HG02763 (cell line): Measurements from ENCODE around the gene USP22.
"Not testable (repeated sequence)": the region's sequence is repeated elsewhere in the genome, so short reads cannot be mapped to it uniquely, and the experiment has no call there.

Experiments used
- ATAC-seq: cut with Tn5 transposase; IDR thresholded peaks from one replicate; pipeline ENCODE4 v1.9.1; 2021; ENCODE audit warnings: mild to moderate bottlenecking, moderate library complexity; ENCODE audit not compliant: unreplicated experiment

USP22 gene

DNA sequence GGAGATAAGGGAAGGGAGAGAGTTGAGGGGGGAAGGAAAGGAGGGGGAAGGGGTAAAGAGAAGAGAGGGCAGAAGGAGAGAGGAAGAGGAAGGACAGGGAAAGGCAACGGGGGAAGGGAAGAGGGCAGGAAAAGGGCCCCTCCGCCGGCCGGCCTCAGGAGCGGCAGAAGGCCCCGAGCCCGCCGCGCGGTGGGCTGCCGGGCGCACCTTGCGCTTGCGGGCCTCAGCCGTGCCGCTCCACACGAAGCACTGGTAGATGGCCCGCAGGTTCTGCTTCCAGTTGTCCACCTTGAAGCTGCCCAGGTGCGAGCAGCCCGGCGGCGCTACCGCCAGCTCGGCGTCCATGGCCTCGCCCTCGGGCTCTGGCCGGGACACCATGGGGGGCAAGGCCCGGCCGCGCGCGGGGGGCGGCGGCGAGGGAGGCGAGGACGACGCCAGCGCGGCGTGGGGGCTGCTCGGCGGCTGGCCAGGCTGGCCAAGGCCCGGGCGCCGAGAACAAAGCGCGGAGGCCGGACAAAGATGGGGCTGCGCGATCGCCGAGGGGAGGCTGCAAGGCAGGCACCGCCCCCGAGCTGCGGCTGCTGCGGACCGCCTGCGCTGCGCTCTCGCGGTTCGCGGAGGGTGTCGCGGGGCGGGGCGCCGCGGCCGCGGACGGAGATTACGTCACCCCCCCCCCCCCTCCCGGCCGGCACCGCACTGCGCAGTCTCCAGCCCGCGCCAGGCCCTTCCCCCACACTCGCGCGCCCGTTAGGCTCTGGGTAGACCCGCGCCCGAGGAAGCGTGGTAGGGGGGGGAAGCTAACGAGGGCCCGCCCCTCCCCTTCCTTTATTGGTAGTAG lies at the start of gene USP22:
TSS of gene USP22 (minus strand) at position 554 of the 838 bp plus-strand sequence. CDS start at position 378, 176 bp downstream.
- ATAC-seq = peak; percentile 58

DNA sequence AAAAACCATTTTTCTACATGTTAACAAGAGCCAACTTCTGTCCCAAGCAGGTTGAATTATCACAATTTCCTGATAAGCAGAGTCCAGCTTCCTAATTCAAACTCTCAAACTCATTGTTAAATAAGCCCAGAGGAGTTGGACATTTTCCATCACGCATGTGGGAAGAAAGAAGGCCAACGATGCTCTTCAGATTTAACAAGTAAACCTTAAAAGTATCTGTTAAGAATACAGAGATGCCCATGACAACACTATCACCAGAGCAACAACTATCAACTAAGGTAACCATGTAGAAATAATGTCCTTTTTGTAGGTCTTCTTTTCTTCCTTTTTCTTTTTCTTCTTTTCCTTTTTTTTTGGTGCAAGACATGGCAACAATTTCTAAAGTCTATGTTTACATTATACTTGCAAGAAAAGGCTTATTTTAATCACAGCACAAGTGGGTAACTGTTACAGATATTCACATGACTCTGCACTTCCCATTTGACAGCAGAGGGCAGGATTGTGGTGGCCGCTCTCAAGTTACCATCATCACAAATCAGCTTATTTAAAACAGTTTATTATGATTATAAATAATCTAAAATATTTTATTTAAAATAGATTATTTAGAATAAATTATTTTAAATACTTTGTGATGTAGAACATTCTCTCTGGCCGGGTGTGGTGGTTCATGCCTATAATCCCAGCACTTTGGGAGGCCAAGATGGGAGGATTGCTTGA lies 48.2 kb upstream of the USP22 start:
- no peak for ATAC-seq

DNA sequence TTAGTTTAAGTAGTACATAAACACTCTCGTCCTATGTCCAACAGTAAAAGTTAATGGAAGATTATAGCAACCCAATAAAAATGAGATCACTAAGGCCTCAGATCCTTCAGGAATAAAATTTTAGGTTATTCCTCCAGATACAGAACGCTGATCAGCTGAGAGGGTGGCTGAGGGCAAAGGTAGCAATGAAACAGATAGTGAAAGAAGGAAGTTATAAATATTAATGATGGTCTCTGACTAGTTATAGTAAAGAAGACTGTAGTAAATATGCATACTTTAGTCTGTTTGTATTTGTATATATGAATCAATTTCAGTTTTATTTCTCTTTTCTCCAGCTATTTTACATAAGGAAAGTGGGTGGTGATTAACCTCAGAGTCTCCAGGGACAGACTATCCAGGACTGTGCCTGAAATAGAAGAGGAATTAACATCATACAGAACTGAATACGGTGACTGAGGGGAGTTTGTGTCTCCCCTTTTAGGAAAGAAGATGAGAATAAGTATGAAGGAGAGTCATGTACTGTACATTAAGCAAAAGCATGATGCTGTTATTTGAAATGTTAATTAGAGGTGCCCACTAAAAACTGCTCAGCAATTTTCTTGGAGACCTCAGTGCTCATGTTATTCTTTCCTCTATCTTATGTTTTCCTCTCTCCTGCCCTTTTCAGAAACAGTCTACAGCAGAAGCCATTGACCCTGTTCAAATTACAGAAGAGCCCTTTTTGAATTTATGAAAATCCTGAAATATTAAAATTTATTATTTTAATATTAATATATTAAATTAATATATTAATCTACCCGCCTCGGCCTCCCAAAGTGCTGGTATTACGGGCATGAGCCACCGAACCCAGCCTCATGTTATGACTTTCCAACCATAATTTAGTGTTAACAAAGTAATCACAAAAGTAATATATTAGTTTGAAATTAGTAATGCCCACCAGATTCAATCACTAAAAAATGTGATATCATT lies 47.4 kb upstream of the USP22 start:
- ATAC-seq = no peak

DNA sequence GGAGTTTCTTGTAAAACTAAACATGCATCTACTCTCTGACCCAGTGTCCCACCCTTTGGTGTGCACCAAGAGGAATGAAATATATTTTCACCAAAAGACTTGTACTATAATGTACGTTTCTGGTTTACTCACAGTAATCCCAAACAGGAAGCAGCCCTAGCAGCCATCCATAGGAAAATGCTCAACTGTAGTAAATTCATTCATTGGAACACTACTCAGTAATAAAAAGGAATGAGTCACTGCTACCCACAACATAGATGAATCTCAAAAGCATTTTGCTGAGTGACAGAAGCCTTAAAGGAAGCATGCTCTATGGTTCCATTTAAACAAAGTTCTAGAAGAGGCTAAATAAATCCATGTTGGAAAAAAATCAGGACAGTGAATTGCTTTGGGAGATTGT lies 46.3 kb upstream of the USP22 start:
- ATAC-seq = no peak

DNA sequence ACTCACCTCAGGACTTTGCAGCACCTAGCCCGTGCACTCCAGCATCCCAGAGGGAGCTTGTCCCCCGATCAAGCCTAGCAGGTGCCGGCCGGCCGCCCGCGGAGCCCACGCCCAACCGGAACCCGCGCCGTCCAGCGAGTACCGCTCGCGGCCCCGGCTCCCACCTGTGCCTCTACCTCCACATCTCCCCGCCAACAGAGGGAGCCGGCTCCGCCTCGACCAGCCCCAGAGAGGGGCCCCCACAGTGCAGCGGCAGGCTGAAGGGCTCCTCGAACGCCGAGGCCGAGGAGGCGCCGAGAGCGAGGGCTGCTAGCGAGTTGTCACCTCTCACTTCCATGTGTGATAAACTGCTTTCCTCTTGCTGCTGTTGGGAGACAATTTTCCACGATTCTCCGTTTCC lies 42.9 kb upstream of the USP22 start:
- ATAC-seq = no peak

DNA sequence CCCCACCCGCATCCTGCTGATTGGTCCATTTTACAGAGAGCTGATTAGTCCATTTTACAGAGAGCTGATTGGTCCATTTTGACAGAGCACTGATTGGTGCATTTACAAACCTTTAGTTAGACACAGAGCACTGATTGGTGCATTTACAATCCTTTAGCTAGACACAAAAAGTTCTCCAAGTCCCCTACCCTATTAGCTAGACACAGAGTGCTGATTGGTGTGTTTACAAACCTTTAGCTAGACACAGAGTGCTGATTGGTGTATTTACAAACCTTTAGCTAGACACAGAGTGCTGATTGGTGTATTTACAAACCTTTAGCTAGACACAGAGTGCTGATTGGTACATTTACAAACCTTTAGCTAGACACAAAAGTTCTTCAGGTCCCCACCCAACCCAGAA lies 42.5 kb upstream of the USP22 start:
- not testable (repeated sequence) for ATAC-seq

DNA sequence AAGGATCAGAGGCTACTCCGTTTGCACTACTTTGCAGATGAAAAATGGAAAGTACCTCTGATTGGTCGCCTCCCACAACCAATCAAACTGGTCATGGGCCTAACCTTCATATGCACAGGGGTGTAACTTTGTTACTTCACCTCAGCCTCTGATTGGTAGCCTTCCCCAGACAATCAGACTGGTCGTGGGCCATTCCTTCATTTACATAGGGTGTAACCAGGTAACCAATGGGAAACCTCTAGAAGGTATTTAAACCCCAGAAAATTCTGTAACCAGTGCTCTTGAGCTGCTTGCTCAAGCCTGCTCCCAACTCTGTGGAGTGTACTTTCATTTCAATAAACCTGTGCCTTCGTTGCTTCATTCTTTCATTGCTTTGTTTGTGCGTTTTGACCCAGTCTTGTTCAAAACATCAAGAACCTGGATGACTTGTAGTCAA lies 39.2 kb upstream of the USP22 start:
- ATAC-seq = no peak

DNA sequence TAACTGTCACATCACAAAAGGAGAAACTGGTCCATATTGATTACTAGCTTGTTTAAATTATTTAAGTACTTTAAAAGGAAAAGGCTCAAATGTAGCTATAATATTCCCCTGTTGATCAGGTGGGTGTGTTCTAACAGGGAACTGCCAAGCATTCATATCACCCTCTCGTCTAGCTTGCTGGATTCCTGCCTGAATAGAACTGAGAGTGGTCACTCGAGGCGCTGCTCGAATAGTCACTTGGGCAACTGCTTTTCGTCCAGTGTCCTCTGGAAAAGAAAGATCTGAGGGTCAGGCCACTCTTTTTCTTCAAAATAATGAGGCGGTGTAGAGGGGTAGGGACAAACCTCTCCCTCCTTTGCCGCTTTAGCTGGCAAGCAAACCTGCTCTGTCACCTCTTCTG lies 36.4 kb upstream of the USP22 start:
- ATAC-seq = no peak

DNA sequence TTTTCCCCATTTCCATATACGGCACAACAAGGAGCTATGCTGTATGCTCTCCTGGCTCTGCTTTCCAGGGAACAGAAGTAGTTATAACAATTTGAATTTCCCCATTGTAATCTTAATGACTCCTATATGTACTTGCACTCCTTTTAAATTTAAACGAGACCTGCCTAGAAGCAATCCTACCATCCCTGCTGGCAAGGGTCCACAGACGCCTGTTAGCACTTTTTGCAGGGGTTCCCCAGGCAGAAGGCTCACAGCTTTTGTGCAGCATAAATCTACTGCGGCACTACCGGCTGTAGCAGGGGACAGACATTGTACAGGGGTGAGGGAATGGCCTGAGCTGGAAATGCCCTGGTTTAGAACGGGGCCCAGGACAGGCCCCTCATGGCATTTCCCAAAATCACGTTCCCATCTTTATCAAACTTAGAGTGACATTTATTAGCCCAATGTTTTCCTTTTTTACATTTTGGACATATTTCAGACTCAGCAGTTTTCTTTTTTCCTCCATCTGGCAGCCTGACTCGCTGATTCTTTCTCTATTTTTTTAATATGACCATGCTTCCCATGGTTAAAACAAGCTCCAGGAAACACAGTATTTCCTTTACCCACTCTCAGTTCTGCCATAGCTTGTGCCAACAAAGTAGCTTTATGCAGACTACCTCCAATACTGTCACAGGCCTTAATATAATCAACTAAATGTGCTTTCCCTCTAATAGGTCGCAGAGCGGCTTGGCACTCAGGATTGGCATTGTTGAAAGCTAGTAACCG lies 35.4 kb upstream of the USP22 start:
- ATAC-seq = no peak

DNA sequence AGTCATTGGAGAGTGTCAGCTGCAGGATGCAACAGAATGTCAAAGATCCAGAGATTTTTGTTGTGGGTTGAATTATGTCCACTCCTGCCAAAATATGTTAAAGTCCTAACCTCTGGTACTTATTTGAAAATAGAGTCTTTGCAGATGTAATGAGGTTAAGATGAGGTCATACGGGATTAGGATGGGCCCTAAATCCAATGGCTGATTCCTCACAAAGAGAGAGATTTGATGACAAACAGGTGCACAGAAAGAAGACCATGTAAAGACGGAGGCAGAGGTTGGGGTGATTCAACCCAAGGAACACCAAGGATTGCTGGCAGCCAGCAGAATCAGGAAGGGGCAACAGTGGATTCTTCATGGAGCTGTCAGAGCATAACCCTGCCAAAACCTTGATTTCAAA lies 34.5 kb upstream of the USP22 start:
- no peak for ATAC-seq

DNA sequence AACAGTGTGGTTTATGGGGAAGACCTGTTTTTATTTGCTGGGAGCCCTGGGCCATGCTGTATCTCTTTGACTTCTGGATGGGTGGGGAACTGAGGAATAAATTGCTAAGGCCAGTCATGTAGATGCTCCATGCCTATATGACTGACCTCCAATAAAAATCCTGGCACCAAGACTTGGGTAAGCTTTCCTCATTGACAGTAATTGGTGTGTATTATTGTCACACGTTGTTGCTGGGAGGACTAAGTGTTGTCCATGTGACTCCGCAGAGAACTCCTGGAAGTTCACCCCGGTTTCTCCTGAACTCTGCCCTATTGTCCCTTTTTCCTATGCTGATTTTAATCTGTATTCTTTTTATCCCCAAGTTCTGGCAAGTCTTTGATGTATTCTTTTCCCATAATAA lies 33.4 kb upstream of the USP22 start:
- no peak for ATAC-seq

DNA sequence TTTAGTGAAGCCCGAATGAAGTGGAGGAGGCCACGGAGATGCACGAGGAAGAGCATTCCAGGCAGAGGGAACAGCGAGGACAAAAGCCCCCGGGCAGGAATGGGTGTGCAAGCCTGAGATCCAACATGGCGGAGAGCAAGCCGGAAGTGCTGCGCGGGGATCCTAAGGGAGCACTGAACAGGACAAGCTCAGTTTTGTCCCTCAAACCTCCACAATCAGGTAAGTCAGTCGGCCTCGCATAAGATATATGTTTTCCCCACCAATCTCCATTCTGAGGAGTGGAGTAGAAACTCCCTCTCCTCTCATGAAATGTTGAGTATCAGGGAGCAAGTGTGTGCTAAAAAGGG lies 32.9 kb upstream of the USP22 start:
- no peak for ATAC-seq

DNA sequence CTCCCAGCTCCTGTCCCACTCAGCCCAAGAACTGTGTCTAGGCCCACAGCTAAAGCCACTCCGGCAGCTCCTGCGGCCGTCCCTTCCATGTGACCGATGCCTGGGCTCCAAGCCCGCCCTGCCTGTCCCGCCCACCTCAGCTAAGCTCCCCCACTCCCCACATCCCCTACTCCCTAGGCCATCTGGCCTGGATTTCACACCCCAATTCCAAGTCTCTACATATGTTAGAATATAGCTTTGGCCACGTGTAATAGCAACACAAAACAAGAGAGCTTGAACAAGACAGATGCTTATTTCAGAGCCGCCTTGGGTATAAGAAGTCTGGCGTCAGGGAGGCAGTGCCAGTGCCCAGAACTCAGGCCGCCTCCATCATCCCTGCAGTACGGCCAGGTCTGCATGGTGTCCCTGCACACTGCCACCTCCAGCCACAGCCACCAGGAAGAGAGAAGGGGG lies 30.0 kb upstream of the USP22 start:
- ATAC-seq = no peak

DNA sequence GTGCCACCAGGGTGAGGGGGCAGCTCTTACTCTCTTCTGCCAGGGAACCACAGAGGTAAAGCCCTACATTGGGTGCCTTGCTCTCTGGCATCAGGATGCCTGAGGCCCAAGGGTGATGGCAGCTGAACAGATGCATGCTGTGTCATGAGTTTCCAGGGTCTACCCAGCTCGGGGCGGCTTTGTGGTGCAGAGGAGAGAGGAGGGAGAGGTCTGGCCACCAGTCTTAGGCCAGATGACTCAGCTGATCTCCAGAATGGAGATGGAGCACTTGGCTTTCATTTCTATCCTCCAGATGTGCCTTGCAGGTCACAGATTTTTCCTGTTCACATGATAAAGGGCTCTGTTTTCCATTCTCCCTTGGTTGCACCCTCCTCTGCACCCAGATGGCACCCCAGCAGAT lies 23.6 kb upstream of the USP22 start:
- ATAC-seq = no peak

DNA sequence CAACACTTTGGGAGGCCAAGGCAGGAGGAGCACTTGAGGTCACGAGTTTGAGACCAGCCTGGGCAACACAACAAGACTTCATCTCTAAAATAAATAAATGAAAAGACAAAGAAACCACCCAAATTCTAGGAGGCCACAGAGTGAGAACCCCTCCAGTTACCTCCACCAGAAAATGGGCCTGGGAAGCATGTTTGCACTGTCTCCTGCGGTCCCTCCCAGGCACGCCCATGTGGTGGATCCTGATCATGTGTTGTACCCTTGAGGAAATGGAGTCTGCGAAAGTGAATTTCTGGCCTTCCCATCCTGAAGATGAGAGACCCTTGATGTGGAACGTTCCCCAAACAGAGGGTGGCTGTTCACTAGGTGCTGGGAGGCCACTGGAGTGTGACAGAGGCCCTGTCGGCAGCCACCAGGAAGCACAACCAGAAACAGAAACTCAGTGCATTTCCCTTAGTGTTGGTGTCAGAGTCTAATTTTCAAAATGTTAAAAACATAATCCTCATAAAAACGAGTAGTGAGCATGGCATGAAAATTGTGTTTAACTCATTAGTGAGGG lies 19.2 kb upstream of the USP22 start:
- peak; percentile 63 for ATAC-seq

DNA sequence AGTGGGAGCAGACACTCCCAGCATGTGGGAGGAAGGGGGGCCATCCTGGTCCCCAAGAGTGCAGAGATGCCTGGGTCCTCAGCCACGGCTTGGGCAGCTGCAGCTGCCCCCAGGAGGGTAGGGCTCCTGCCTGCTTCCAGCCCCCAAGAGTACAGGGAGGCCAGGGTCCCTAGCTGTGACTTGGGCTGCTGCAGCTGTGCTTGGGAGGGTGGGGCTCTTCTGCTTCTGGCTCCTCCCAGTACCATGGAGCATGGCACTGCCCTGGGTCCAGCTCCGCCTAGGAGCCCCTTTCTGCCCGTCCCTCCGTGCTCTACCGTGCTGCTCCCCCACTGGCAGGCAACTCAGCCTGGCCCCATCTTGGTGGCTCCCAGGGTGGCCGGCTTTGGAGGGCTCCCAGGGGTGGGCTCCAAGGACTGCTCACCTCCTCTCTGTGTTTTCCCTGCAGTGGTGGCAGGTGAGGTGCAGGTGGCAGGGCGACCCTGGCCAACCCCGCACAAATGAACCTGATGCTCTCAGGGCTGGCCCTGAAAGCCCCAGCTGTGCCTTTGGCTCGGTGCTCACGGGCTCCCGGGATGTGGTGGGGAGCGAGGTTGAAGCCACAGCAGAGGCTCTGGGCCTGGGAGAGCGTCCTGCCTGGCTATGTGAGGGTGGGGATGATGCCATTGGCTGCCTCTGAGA lies 18.5 kb upstream of the USP22 start:
- no peak for ATAC-seq

DNA sequence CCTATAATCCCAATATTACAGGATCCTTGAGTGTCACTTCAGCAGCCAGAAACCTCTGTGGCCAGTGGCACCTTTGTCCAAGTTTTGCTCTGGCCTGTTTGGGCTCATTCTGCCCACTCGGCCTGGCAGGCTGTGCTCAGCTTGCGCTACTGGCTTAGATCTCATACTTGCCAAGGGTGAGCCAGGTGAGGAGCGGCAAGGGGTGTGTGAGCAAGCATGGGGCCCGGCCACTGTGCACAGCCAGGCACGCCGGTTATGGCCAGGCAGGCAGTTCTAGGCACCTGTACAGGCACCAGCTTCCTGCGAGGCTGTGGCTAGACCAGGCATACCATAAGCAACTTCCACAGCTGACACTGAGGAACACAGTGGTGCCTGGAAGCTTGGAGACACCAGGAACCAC lies 16.9 kb upstream of the USP22 start:
- ATAC-seq = no peak

DNA sequence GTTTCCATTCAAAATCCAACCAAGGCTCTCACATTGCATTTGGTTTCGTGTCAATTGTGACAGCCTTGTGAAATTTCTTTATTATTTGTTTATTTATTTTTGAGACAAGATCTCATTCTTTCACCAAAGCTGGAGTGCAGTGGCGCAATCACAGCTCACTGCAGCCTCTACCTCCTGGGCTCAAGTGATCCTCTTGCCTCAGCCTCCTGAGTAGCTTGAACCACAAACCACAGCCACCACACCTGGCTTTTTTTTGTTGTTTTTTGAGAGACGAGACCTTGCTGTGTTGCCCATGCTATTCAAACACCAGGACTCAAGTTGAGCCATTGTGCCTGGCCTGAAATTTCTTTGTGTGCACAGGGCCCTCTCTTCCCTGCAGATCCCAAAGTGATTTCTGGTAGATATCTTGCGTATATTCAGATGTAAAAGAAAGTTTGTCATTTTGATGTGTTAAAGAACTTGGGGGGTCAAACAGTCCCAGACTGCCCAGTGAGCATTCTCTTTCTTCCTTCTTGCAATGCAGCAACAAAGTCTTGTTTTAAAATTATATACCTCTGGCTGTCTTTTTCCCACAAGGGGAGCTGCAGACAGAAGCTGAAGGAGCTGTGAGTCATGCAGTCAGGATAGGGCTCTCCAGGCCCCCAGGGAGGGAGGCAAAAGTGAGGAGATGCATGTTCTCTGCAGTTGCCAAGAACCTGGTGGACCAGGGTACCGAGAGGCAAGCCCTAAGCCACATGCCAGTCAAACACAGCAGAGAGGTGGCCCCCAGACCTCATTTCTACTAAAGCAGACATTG lies 15.5 kb upstream of the USP22 start:
- no peak for ATAC-seq

DNA sequence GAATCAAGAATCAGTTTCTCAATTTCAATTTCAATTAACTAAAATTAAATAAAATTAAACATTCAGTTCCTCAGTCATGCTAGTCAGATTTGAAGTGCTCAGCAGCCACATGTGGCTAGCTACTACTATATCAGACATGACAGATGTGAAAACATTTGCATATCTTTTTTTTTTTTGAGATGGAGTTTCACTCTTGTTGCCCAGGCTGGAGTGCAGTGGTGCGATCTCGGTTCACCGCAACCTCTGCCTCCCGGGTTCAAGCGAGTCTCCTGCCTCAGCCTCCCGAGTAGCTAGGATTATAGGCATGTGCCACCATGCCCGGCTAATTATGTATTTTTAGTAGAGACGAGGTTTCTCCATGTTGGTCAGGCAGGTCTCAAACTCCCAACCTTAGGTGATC lies 10.2 kb upstream of the USP22 start:
- ATAC-seq = peak; percentile 69
